ENCODE data around the gene ACR.

The ACR gene

GRCh38 chr22:50728523-50728931 is 9.5 kb upstream of the ACR start:
- Histone ChIP-seq H2AFZ (ENCODE audit: low read depth, low read length, severe bottlenecking) (no peak overlapping the region), H3K9ac (ENCODE audit: low read length) (no peak overlapping the region), H3K27me3 (ENCODE audit: low read length) (no peaks in the 10 kb centered on the region), H4K20me1 (ENCODE audit: low read depth, low read length) (no peaks in the 10 kb centered on the region), H3K9me3 (ENCODE audit: insufficient read depth, low read length) (no peaks in the 10 kb centered on the region), H3K79me2 (ENCODE audit: insufficient read depth, low read length) (no peaks in the 10 kb centered on the region), H3K4me2 (ENCODE audit: low read depth, low read length, poor library complexity, severe bottlenecking) (no peak overlapping the region), H3K27ac (ENCODE audit: low read depth, low read length) (no peak overlapping the region), H3K36me3 (ENCODE audit: low read length) (no peaks in the 10 kb centered on the region), H3K4me3 (ENCODE audit: insufficient read depth, low read length, poor library complexity, severe bottlenecking) (no peak overlapping the region), H3K9me2 (replicated peaks; ENCODE audit: insufficient read depth, low read length) (no peaks in the 10 kb centered on the region), H3F3A (ENCODE audit: insufficient read depth) (no peaks in the 10 kb centered on the region)
- TF ChIP-seq CTCF (IDR thresholded peaks at IDR 0.05; ENCODE audit: insufficient read depth, low read length, poor library complexity, severe bottlenecking) (no peak), EZH2phosphoT487 (conservative IDR thresholded peaks at IDR 0.05; ENCODE audit: low read length) (no peak)

GRCh38 chr22:50729391-50730012 is 8.5 kb upstream of the ACR start:
- no peaks in the 10 kb centered on the region for H3K36me3 ChIP-seq (ENCODE audit: low read length)
- H3K27ac ChIP-seq (ENCODE audit: low read depth, low read length): no peak overlapping the region
- H3F3A ChIP-seq (ENCODE audit: insufficient read depth): no peaks in the 10 kb centered on the region
- H3K9ac ChIP-seq (ENCODE audit: low read length): no peak overlapping the region
- no peaks in the 10 kb centered on the region for H4K20me1 ChIP-seq (ENCODE audit: low read depth, low read length)
- no peak overlapping the region for H2AFZ ChIP-seq (ENCODE audit: low read depth, low read length, severe bottlenecking)
- no peaks in the 10 kb centered on the region for H3K79me2 ChIP-seq (ENCODE audit: insufficient read depth, low read length)
- H3K4me3 ChIP-seq (ENCODE audit: insufficient read depth, low read length, poor library complexity, severe bottlenecking): no peak overlapping the region
- no peaks in the 10 kb centered on the region for H3K9me3 ChIP-seq (ENCODE audit: insufficient read depth, low read length)
- H3K9me2 ChIP-seq (replicated peaks; ENCODE audit: insufficient read depth, low read length): no peaks in the 10 kb centered on the region
- H3K4me2 ChIP-seq (ENCODE audit: low read depth, low read length, poor library complexity, severe bottlenecking): no peak overlapping the region
- H3K27me3 ChIP-seq (ENCODE audit: low read length): no peaks in the 10 kb centered on the region
- TF ChIP-seq EZH2phosphoT487 (conservative IDR thresholded peaks at IDR 0.05; ENCODE audit: low read length) (no peak), CTCF (IDR thresholded peaks at IDR 0.05; ENCODE audit: insufficient read depth, low read length, poor library complexity, severe bottlenecking) (no peak)

GRCh38 chr22:50730013-50730891 is 7.8 kb upstream of the ACR start:
- Histone ChIP-seq H3K27ac (ENCODE audit: low read depth, low read length) (no peak overlapping the region), H3K27me3 (ENCODE audit: low read length) (no peaks in the 10 kb centered on the region), H3K4me3 (ENCODE audit: insufficient read depth, low read length, poor library complexity, severe bottlenecking) (no peak overlapping the region), H3K36me3 (ENCODE audit: low read length) (no peaks in the 10 kb centered on the region), H4K20me1 (ENCODE audit: low read depth, low read length) (no peaks in the 10 kb centered on the region), H2AFZ (ENCODE audit: low read depth, low read length, severe bottlenecking) (no peak overlapping the region), H3K79me2 (ENCODE audit: insufficient read depth, low read length) (no peaks in the 10 kb centered on the region), H3K9ac (ENCODE audit: low read length) (no peak overlapping the region), H3K9me3 (ENCODE audit: insufficient read depth, low read length) (no peaks in the 10 kb centered on the region), H3K9me2 (replicated peaks; ENCODE audit: insufficient read depth, low read length) (no peaks in the 10 kb centered on the region), H3K4me2 (ENCODE audit: low read depth, low read length, poor library complexity, severe bottlenecking) (no peak overlapping the region), H3F3A (ENCODE audit: insufficient read depth) (no peaks in the 10 kb centered on the region)
- TF ChIP-seq CTCF (IDR thresholded peaks at IDR 0.05; ENCODE audit: insufficient read depth, low read length, poor library complexity, severe bottlenecking) (no peak), EZH2phosphoT487 (conservative IDR thresholded peaks at IDR 0.05; ENCODE audit: low read length) (no peak)
